Upper lobe of left lung (tissue), 6 donors: ENCODE data around the gene PSEN1. TPM values are rescaled to one million over a fixed set of nuclear protein-coding genes. Genes with fewer than 3 reads are reported as not detected.
A peak's percentile ranks its signal among the peaks of the same experiment; 100 is the strongest.

Source experiments
- ATAC-seq, 2 donors: fragments of 200-7000 bp; cut with Tn5 transposase; one replicate each; pipeline ENCODE4 v1.9.1; 2022; ENCODE audit warnings: mild to moderate bottlenecking in 2 of 2, moderate library complexity in 2 of 2; ENCODE audit not compliant: low FRiP score in 2 of 2
- DNase-seq, 2 donors: peaks; one replicate each; pipeline ENCODE4 v3.0.0-alpha.2; 2019 to 2020
- H3K27ac ChIP-seq, 4 donors: fragments of 200-600 bp; sonication (generic); one replicate each; pipeline ENCODE4 v1.5.1; 2016 to 2019
- H3K27me3 ChIP-seq, 4 donors: fragments of 200-600 bp; sonication (generic); one replicate each; pipeline ENCODE4 v1.5.1; 2017 to 2019
- H3K36me3 ChIP-seq, 4 donors: fragments of 200-600 bp; sonication (generic); one replicate each; pipeline ENCODE4 v1.5.1; 2016 to 2019
- H3K4me1 ChIP-seq, 4 donors: fragments of 200-600 bp; sonication (generic); one replicate each; pipeline ENCODE4 v1.5.1; 2018 to 2019
- H3K4me3 ChIP-seq, 4 donors: fragments of 200-600 bp; sonication (generic); one replicate each; pipeline ENCODE4 v1.5.1; 2017 to 2019; ENCODE audit warnings: mild to moderate bottlenecking in 2 of 4, moderate library complexity in 1 of 4
- H3K9me3 ChIP-seq, 4 donors: fragments of 200-600 bp; sonication (generic); one replicate each; pipeline ENCODE4 v1.5.1; 2018 to 2019
- CTCF ChIP-seq, 6 experiments: fragments of 450-650 bp in 4 of 6; fragments of 200-600 bp in 2 of 6; sonication (generic) in 2 of 6; IDR thresholded peaks; one replicate each; pipeline ENCODE4 v1.5.1; 2016 to 2019; ENCODE audit warnings: antibody characterized with exemption in 6 of 6
- EP300 ChIP-seq, 4 donors: sonication (generic); formaldehyde crosslinking; IDR thresholded peaks; one replicate each; pipeline ENCODE4 v1.5.1; 2017; ENCODE audit warnings: antibody characterized with exemption in 4 of 4, control low read depth in 2 of 4
- POLR2A ChIP-seq, 4 donors: fragments of 450-650 bp; IDR thresholded peaks; one replicate each; pipeline ENCODE4 v1.5.1; 2016 to 2017; ENCODE audit warnings: antibody characterized with exemption in 4 of 4, mild to moderate bottlenecking in 2 of 4
- POLR2AphosphoS5 ChIP-seq, 2 donors: sonication (generic); formaldehyde crosslinking; IDR thresholded peaks; one replicate each; pipeline ENCODE4 v1.5.1; 2017; ENCODE audit warnings: antibody characterized with exemption in 2 of 2
- WGBS, 2 donors: methylation state at CpG; one replicate each; pipeline ENCODE4 v1.1.5; 2017 to 2018; 5-methylcytosine and 5-hydroxymethylcytosine counted together
- total RNA-seq, 6 donors: library from RNA; depleted of rRNA in 4 of 6; stranded (reverse); fragments of >200 nt in 4 of 6; gene quantifications; one replicate each; pipeline versions ENCODE4 v1.1.0 to v1.2.1, GENCODE V29; 2016 to 2021
- donor health status: DM: no; HTN: no; CAD: no; lungs with moderate emphysema.
- donor health status: DM: no; HTN: yes; CAD: no; lungs with severe emphysema.

PSEN1 gene
- total RNA-seq, 6 donors from 2014 or later, result 31.1 to 68.9 (median 56.8) TPM

- TF ChIP-seq CTCF (IDR thresholded peaks at IDR 0.05) (no peak), POLR2A (IDR thresholded peaks at IDR 0.05) (no peak), POLR2AphosphoS5 (IDR thresholded peaks at IDR 0.05) (no peak), EP300 (IDR thresholded peaks at IDR 0.05) (no peak)
- H3K27ac ChIP-seq, result no peak overlapping the region
- DNase-seq (no peak), ATAC-seq (no peak)
- no peaks in the 10 kb centered on the region for H3K27me3 ChIP-seq
- H3K4me1 ChIP-seq, result no peaks in the 10 kb centered on the region
- peaks cover 12 to 93% (median 48%) of the 10 kb centered on the region in 4 donors for H3K36me3 ChIP-seq
- no peak overlapping the region for H3K4me3 ChIP-seq
- 84 to 96% methylated on average over 2 of the region's 2 CpGs for WGBS, 2 donors
- H3K9me3 ChIP-seq, result no peaks in the 10 kb centered on the region
These were observed 71.3 kb downstream of the PSEN1 start for GRCh38 chr14:73207615-73208014.

- Histone ChIP-seq H3K36me3 (peaks cover 20 to 94% (median 48%) of the 10 kb centered on the region in 4 donors), H3K4me3 (no peak overlapping the region), H3K9me3 (no peaks in the 10 kb centered on the region), H3K27me3 (no peaks in the 10 kb centered on the region), H3K4me1 (no peaks in the 10 kb centered on the region), H3K27ac (no peak overlapping the region)
- ATAC-seq, result no peak
- DNase-seq, result no peak
- 90 to 91% methylated on average over 2 to 3 of the region's 3 CpGs for WGBS, 2 donors
- TF ChIP-seq POLR2A (IDR thresholded peaks at IDR 0.05), result no peak
- TF ChIP-seq EP300 (IDR thresholded peaks at IDR 0.05), result no peak
- TF ChIP-seq POLR2AphosphoS5 (IDR thresholded peaks at IDR 0.05), result no peak
- no peak for TF ChIP-seq CTCF (IDR thresholded peaks at IDR 0.05)
These were observed 72.1 kb downstream of the PSEN1 start for GRCh38 chr14:73208390-73208789.

- no peak for ATAC-seq
- Histone ChIP-seq H3K9me3 (no peaks in the 10 kb centered on the region), H3K36me3 (peaks cover 22 to 94% (median 48%) of the 10 kb centered on the region in 4 donors), H3K4me3 (no peak overlapping the region), H3K4me1 (no peaks in the 10 kb centered on the region), H3K27me3 (no peaks in the 10 kb centered on the region), H3K27ac (no peak overlapping the region)
- DNase-seq, result peak in 1 of 2 donors; percentile 55
- TF ChIP-seq POLR2AphosphoS5 (IDR thresholded peaks at IDR 0.05), result no peak
- 100% methylated on average over 2 to 7 of the region's 8 CpGs for WGBS, 2 donors
These were observed 72.5 kb downstream of the PSEN1 start for GRCh38 chr14:73208846-73209245.

GRCh38 chr14:73209953-73210352 is 73.6 kb downstream of the PSEN1 start:
- no peak for ATAC-seq
- WGBS, 2 donors, result 75 to 84% methylated on average over 2 of the region's 2 CpGs
- peaks cover 22 to 95% (median 51%) of the 10 kb centered on the region in 4 donors for H3K36me3 ChIP-seq

GRCh38 chr14:73211251-73212040 is 75.1 kb downstream of the PSEN1 start:
- Histone ChIP-seq H3K36me3 (peaks cover 22 to 98% (median 51%) of the 10 kb centered on the region in 4 donors), H3K27ac (no peak overlapping the region), H3K4me1 (no peaks in the 10 kb centered on the region), H3K9me3 (no peaks in the 10 kb centered on the region), H3K27me3 (no peaks in the 10 kb centered on the region), H3K4me3 (no peak overlapping the region)
- TF ChIP-seq POLR2A (IDR thresholded peaks at IDR 0.05) (no peak), CTCF (IDR thresholded peaks at IDR 0.05) (no peak), POLR2AphosphoS5 (IDR thresholded peaks at IDR 0.05) (no peak), EP300 (IDR thresholded peaks at IDR 0.05) (no peak)
- no peak for ATAC-seq
- 90 to 92% methylated on average over 7 of the region's 7 CpGs for WGBS, 2 donors
- DNase-seq, result no peak

More at GRCh38 chr14:73209953-73210352, 73.6 kb downstream of the PSEN1 start:
- no peak overlapping the region for H3K4me3 ChIP-seq
- no peaks in the 10 kb centered on the region for H3K9me3 ChIP-seq
- H3K4me1 ChIP-seq, result no peaks in the 10 kb centered on the region
- no peaks in the 10 kb centered on the region for H3K27me3 ChIP-seq
- DNase-seq, result no peak
- no peak overlapping the region for H3K27ac ChIP-seq
- no peak for TF ChIP-seq POLR2A (IDR thresholded peaks at IDR 0.05)
- no peak for TF ChIP-seq POLR2AphosphoS5 (IDR thresholded peaks at IDR 0.05)
- no peak for TF ChIP-seq EP300 (IDR thresholded peaks at IDR 0.05)
- no peak for TF ChIP-seq CTCF (IDR thresholded peaks at IDR 0.05)
